Measurements from ENCODE around the gene EDIL3.

The EDIL3 gene

GRCh38 chr5:83911367-83911919 lies 473.2 kb downstream of the EDIL3 start:
- no peak for DNase-seq (ENCODE audit: low read depth)

GRCh38 chr5:83900306-83900705 lies 484.4 kb downstream of the EDIL3 start:
- no peak for DNase-seq (ENCODE audit: low read depth)

DNA sequence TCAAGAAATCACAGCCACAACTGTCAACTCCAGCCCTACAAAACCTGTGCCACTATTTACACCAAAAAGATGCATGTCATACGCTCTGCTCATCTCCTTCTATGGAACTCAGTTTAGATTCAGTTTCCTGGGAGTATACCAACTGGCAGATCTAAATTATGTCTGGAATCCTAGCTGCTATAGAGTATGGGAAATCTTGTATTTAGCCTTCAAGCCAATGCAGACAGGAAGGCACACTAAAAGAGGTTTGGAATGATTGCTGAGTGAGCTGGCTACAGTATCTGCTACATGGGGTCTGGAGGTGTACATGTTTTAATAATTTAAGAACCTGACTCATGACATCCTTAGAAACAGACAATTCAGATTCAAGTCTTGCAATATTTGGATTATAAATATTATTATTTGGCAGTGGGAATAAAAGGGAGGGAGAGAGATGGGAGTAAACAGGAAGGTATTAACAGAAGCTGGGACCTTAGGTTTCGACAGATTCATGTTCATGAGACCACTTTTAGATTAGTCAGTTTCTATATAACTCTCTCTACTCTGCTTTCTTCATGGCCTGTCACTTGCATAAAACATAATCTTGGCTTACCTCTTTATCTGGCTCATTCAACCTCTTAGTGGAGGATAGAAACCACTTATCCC lies 485.2 kb downstream of the EDIL3 start:
- peak; percentile 62 for DNase-seq (ENCODE audit: low read depth)

- peak; percentile 79 for DNase-seq (ENCODE audit: low read depth)
Observed at GRCh38 chr5:83895860-83896259, 488.8 kb downstream of the EDIL3 start.

GRCh38 chr5:83891261-83891660 lies 493.4 kb downstream of the EDIL3 start:
- no peak for DNase-seq (ENCODE audit: low read depth)

Data from iris pigment epithelial cell (primary cell).